GM18508 (cell line): ENCODE measurements around the gene TRPM3.
"Not testable (repeated sequence)": the region's sequence is repeated elsewhere in the genome, so short reads cannot be mapped to it uniquely, and the experiment has no call there.

ENCODE experiments used
- ATAC-seq: cut with Tn5 transposase; IDR thresholded peaks from one replicate; pipeline ENCODE4 v1.9.1; 2021; ENCODE audit warnings: moderate number of reproducible peaks; ENCODE audit not compliant: insufficient read depth, unreplicated experiment

The TRPM3 gene

DNA sequence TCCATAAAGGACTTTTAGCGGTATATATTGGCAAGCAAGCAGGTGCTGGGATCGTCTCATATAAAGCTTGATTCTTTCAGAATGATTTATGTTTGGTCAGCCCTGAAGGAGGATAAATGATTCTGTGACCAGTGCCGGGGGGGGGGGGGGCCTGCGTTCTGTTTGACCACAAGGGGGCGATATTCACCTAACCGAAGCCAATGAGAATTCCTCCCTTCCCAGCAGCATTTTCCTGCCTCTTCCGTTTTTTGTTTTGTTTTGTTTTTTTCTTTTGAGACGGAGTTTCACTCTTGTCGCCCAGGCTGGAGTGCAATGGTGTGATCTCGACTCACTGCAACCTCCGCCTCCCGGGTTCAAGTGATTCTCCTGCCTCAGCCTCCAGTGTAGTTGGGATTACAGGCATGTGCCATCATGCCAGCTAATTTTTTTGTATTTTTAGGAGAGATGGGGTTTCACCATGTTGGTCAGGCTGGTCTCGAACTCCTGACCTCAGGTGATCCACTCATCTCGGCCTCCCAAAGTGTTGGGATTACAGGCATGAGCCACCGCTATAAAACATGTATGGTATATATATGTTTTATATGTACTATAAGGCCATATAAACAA is 492.2 kb downstream of the TRPM3 start:
- not testable (repeated sequence) for ATAC-seq

- ATAC-seq, result no peak
These were observed 496.3 kb downstream of the TRPM3 start for GRCh38 chr9:70625078-70625477.

DNA sequence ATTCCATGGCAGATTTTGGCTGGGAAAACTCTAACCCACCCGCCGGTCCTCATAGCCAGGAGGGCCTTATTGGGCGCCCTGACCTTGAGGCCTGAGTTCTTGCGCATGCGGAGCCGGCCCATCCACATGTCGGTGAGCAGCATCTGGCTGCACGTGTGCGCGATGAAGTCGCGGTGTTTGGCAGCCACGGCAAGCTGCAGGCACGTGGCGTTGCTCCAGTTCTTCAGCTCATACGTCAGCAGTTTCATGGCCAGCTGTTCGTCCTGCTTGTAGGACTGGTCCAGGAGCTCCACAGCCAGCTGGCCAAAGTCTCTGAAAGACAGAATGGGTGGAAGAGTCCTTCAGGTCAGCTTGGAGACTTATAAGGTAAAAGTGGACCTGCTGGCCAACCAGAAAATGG is 502.6 kb downstream of the TRPM3 start:
- no peak for ATAC-seq

- ATAC-seq, result no peak
These were observed 504.2 kb downstream of the TRPM3 start for GRCh38 chr9:70617033-70617828.

GRCh38 chr9:70616228-70616990 is 505.0 kb downstream of the TRPM3 start:
- ATAC-seq, result no peak

DNA sequence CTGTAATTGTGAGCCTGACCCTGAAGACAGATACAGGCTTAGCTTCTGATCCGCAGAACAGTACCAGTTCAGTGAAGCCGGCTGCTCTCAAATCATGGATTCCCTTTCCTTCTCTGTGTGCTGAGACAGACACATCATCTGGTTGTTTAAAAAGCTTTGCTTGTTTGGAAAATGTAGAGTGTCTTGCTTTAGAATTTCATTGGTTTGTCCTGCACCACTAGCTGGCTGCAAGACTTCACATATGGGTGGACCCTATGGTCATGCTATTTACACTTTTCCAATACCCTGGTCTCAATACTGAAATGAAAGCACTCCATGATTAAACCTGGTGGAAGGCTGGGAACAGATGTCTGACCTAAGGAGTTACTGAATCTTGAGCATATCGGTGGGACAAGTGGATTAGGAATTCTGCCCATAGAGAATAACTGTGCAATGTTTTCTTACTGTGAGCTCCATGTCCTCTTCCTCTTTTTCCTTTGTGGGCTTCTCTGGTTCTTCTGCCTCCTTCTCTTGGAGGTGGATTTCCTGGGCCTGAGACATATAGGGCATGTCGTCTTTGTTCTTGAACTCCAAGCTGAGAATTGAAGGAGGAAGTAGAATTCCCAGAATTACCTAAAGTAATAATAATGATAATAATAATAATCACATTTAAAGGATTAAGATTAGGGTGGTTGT is 505.8 kb downstream of the TRPM3 start:
- ATAC-seq, result no peak

- no peak for ATAC-seq
These were observed 506.5 kb downstream of the TRPM3 start for GRCh38 chr9:70614786-70615463.

DNA sequence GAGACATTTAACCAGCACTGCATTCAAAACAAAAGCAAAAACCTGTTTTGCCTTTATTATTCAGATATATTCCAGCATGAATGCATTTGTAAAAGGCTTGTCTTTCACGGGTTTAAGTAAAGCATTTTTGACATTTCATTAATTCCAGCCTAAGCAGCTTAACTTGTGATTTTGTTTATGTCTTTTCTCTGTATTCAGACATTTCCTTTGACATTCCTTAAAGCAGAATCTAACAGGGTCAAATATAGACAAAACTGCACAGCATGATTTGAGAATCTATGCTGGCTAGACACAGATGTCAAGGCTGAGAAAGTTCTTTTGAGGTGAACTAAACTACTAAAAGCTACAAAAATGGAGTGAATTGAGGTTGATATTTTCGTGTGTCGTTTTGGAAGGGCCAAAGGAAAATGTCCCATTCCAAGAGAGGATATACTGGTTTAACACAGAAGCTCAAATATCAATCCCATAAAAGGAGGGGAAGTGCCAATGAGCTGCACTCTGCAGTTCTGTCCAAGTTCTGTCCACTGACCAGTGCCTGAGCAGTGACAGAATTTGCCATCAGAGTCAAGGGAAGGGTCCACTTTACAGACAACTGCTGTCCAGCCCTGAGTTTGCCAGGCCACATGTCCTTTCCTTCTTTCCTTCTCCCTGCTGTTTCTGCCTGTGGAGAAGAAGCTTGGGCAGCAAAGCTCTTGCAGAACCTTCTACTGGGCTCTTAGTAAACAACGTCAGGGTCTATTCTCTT is 508.2 kb downstream of the TRPM3 start:
- no peak for ATAC-seq

DNA sequence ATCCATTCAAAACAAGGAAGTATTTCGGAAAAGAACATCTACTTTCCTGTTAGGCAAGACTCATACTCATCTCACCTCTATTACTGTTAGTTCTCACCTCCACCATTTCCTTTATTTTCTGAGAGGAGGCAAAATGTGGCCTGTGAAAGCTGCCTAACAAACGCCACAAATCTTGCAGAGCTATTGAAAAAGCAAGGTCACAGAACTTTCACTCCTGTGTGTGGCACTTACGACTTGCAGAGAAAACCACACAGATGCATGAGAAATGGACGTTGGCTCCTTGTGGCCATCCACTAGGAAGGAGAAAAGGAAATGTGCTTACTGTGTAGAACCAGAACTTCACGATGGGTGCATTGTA is 511.2 kb downstream of the TRPM3 start:
- ATAC-seq, result no peak

GRCh38 chr9:70609542-70610286 is 511.7 kb downstream of the TRPM3 start:
- ATAC-seq, result no peak

DNA sequence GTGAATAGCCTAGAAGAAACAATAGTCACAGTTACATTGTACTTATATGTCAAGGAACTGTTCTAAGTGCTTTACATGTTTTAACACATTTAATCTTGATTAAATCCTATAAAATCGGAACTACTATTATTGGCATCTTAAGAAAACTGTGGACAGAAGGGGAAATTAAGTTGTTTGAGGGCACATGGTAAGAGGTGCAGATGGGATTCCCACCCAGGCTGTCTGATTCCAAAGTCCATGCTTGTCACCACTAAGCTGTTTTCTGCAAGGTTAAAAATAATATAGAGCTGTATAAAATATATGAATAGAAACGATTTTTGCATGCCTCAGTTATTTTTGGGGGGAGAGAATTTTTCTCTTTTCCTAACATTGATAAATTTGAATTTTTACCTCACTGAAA is 512.4 kb downstream of the TRPM3 start:
- no peak for ATAC-seq

- ATAC-seq, result no peak
These were observed 513.5 kb downstream of the TRPM3 start for GRCh38 chr9:70607926-70608325.

DNA sequence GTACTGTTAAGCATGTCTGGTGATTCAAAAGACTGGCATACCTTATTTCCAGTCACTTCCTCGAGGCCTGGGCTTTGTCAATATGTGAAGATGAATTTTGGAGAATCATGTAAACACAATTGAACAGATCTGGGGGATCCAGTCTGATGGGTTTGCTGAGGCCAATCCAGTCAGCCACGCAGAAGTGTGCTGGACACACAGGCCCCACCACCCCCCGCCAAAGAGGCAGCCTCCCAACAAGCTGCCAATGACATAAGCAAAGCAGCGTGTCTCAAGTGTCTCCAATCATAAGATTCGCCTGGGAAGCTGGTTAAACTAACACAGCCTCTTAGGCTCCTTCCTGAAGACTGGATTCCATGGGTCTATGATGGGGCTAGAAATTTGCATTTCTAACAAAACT is 514.1 kb downstream of the TRPM3 start:
- no peak for ATAC-seq

DNA sequence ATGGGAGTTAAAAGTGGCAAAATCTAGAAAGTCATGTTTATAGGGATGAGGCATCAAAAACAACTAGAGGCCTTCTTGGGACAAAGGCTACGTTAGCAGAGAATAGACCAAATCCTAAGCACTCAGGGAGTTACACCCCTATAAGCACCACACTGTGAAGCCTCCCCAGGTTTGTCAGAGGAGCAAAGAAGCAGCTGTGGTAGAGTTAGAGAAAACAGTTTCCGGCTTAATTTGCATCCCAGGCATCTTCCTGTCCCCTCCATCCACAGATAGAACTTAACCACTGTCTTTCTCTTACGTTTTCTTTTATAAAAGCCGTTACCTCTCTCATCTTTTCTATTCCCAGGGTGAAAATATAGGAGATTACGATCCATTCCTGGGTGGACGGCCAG is 518.4 kb downstream of the TRPM3 start:
- no peak for ATAC-seq

DNA sequence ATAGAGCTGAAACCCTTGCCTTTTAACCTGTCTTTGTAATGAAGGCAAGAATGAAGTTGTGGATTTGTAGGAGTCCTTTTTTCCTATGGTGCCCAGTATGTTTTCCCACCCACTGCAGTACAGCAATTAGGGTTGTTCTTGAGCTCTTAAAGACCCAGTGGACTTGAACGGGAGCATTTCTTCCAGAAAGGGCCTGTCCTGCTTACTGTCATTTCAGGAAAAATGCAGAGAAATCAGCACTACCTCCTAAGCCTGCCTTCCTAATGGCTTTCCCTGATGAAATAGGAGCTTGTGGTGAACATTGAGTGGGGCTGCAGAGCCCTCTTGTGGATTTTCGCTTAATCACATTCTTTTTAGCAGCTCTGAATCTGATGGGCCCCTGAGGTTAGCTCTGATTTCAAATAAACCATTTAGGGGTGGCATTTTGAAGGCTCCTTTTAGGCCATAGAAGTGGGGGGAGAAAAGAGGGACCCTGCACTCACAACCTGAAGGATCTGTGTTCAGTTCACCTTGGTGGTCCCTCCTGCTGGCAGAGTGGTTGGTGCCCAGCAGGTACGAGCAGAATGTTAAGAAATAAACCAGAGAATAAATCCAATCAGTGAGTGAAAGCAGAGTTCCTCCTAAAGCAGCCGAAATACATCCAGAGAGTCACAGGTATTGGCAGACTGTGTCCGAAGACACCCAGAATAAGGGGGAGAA is 519.0 kb downstream of the TRPM3 start:
- no peak for ATAC-seq

- ATAC-seq, result no peak
These were observed 520.1 kb downstream of the TRPM3 start for GRCh38 chr9:70601000-70601951.

- no peak for ATAC-seq
These were observed 520.9 kb downstream of the TRPM3 start for GRCh38 chr9:70600506-70600905.
